HepG2 (cell line): ENCODE results near the gene ZNF625. TPM values are rescaled to one million over a fixed set of nuclear protein-coding genes. Genes with fewer than 3 reads are reported as not detected.

Source experiments
- ATF7 ChIP-seq, 2 experiments: fragments of 450-650 bp in 1 of 2; sonication (generic) in 1 of 2; formaldehyde crosslinking in 1 of 2; IDR thresholded peaks; 2 replicates each; pipeline versions ENCODE4 v1.4.0 to v1.6.1; 2016 to 2020; ENCODE audit warnings: antibody characterized with exemption in 1 of 2, mild to moderate bottlenecking in 1 of 2, missing genetic modification reagents in 1 of 2
- CHD2 ChIP-seq: IDR thresholded peaks from 2 replicates; pipeline ENCODE4 v1.6.1; 2011; ENCODE audit warnings: low read depth, low read length, improper control_type of control experiment
- DMAP1 ChIP-seq: IDR thresholded peaks from 2 replicates; pipeline ENCODE4 v1.6.1; 2016
- GPBP1L1 ChIP-seq: sonication (generic); formaldehyde crosslinking; IDR thresholded peaks from 2 replicates; pipeline ENCODE4 v1.5.0; 2020; ENCODE audit warnings: mild to moderate bottlenecking, missing genetic modification reagents
- HOXA3 ChIP-seq: sonication (generic); formaldehyde crosslinking; IDR thresholded peaks from 2 replicates; pipeline ENCODE4 v1.5.0; 2020; ENCODE audit warnings: missing genetic modification reagents
- MED1 ChIP-seq: sonication (generic); formaldehyde crosslinking; IDR thresholded peaks from 2 replicates; pipeline ENCODE4 v1.4.0; 2020; ENCODE audit warnings: missing genetic modification reagents
- MIXL1 ChIP-seq: IDR thresholded peaks from 2 replicates; pipeline ENCODE4 v1.6.1; 2016
- RXRA ChIP-seq: sonication (generic); formaldehyde crosslinking; IDR thresholded peaks from 2 replicates; pipeline ENCODE4 v1.5.1; 2020; ENCODE audit warnings: missing genetic modification reagents
- TBP ChIP-seq: sonication (generic); formaldehyde crosslinking; IDR thresholded peaks from 2 replicates; pipeline ENCODE4 v1.5.0; 2020; ENCODE audit warnings: missing genetic modification reagents
- ZBTB39 ChIP-seq: sonication (generic); formaldehyde crosslinking; IDR thresholded peaks from 2 replicates; pipeline ENCODE4 v1.5.0; 2020; ENCODE audit warnings: missing genetic modification reagents
- ZMAT3 ChIP-seq: sonication (generic); formaldehyde crosslinking; conservative IDR thresholded peaks from 2 replicates; pipeline ENCODE4 v1.7.0; 2021; ENCODE audit warnings: missing genetic modification reagents
- ZNF124 ChIP-seq: sonication (generic); formaldehyde crosslinking; IDR thresholded peaks from 2 replicates; pipeline ENCODE4 v1.4.0; 2020; ENCODE audit warnings: missing genetic modification reagents
- ZNF282 ChIP-seq: fragments of 450-650 bp; IDR thresholded peaks from 2 replicates; pipeline ENCODE4 v1.6.1; 2018; ENCODE audit not compliant: partially characterized antibody
- ZNF562 ChIP-seq: sonication (generic); formaldehyde crosslinking; IDR thresholded peaks from 2 replicates; pipeline ENCODE4 v1.8.0; 2022; ENCODE audit warnings: missing genetic modification reagents, borderline replicate concordance
- ZNF569 ChIP-seq: sonication (generic); formaldehyde crosslinking; IDR thresholded peaks from 2 replicates; pipeline ENCODE4 v1.5.0; 2020; ENCODE audit warnings: mild to moderate bottlenecking, missing genetic modification reagents, moderate library complexity, borderline replicate concordance
- ZNF614 ChIP-seq: IDR thresholded peaks from 2 replicates; pipeline ENCODE4 v1.6.1; 2018; ENCODE audit warnings: missing biosample characterization, missing genetic modification reagents, inconsistent platforms, borderline replicate concordance
- polyA plus RNA-seq, 8 experiments: library from polyadenylated mRNA; depleted of rRNA in 3 of 8; stranded (reverse) in 7 of 8; unstranded in 1 of 8; fragments of >200 nt; fragmentation: Illumina TruSeq in 4 of 8; extraction: Trizol in 4 of 8; gene quantifications; 2 replicates each; pipeline versions ENCODE4 v1.2.1 to v1.2.3, GENCODE V29; 2011 to 2016; ENCODE audit warnings: low read depth in 4 of 8, missing spikeins in 1 of 8, mixed read lengths in 1 of 8; ENCODE audit not compliant: insufficient read depth in 1 of 8
- total RNA-seq, 5 experiments: library from RNA; depleted of rRNA; stranded (reverse); fragments of >200 nt; fragmentation: Illumina TruSeq; extraction: Trizol; gene quantifications; 2 replicates each; pipeline ENCODE4 v1.2.3, GENCODE V29; 2016; ENCODE audit warnings: low read depth in 1 of 5
- TF ChIP-seq, protein P1 (sequence below): sonication (generic); formaldehyde crosslinking; IDR thresholded peaks from 2 replicates; pipeline ENCODE4 v1.4.0; 2020; ENCODE audit warnings: mild to moderate bottlenecking, missing genetic modification reagents, borderline replicate concordance
- TF ChIP-seq, protein P2 (sequence below): sonication (generic); formaldehyde crosslinking; IDR thresholded peaks from 2 replicates; pipeline ENCODE4 v1.4.0; 2020; ENCODE audit warnings: missing genetic modification reagents
- TF ChIP-seq, protein P3 (sequence below): IDR thresholded peaks from 2 replicates; pipeline ENCODE4 v1.6.1; 2016; ENCODE audit warnings: missing compliant biosample characterization, missing genetic modification reagents, borderline replicate concordance

ZNF625 gene
- total and polyA plus RNA-seq, 2 of the 13 experiments (the other 11 are each of a cell fraction or from before 2014, with no cell fraction given), result 1.7 to 12.2 TPM

GRCh38 chr19:12140545-12141404, 15.8 kb downstream of the ZNF625 start (continued):
- TF ChIP-seq, protein P1, sequence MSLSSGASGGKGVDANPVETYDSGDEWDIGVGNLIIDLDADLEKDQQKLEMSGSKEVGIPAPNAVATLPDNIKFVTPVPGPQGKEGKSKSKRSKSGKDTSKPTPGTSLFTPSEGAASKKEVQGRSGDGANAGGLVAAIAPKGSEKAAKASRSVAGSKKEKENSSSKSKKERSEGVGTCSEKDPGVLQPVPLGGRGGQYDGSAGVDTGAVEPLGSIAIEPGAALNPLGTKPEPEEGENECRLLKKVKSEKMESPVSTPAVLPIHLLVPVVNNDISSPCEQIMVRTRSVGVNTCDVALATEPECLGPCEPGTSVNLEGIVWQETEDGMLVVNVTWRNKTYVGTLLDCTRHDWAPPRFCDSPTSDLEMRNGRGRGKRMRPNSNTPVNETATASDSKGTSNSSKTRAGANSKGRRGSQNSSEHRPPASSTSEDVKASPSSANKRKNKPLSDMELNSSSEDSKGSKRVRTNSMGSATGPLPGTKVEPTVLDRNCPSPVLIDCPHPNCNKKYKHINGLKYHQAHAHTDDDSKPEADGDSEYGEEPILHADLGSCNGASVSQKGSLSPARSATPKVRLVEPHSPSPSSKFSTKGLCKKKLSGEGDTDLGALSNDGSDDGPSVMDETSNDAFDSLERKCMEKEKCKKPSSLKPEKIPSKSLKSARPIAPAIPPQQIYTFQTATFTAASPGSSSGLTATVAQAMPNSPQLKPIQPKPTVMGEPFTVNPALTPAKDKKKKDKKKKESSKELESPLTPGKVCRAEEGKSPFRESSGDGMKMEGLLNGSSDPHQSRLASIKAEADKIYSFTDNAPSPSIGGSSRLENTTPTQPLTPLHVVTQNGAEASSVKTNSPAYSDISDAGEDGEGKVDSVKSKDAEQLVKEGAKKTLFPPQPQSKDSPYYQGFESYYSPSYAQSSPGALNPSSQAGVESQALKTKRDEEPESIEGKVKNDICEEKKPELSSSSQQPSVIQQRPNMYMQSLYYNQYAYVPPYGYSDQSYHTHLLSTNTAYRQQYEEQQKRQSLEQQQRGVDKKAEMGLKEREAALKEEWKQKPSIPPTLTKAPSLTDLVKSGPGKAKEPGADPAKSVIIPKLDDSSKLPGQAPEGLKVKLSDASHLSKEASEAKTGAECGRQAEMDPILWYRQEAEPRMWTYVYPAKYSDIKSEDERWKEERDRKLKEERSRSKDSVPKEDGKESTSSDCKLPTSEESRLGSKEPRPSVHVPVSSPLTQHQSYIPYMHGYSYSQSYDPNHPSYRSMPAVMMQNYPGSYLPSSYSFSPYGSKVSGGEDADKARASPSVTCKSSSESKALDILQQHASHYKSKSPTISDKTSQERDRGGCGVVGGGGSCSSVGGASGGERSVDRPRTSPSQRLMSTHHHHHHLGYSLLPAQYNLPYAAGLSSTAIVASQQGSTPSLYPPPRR, result no peak
- TF ChIP-seq CHD2, result no peak
- TF ChIP-seq ZNF282, result no peak
- TF ChIP-seq HOXA3, result peak; percentile 25; the same call in 1 of the 2 replicates
- TF ChIP-seq, protein P2, sequence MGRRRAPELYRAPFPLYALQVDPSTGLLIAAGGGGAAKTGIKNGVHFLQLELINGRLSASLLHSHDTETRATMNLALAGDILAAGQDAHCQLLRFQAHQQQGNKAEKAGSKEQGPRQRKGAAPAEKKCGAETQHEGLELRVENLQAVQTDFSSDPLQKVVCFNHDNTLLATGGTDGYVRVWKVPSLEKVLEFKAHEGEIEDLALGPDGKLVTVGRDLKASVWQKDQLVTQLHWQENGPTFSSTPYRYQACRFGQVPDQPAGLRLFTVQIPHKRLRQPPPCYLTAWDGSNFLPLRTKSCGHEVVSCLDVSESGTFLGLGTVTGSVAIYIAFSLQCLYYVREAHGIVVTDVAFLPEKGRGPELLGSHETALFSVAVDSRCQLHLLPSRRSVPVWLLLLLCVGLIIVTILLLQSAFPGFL (CRISPR knock-in tag), result no peak
- no peak for TF ChIP-seq ZBTB39 (CRISPR knock-in tag)
- no peak for TF ChIP-seq ZNF124 (CRISPR knock-in tag)
- TF ChIP-seq ZNF614 (CRISPR knock-in tag), result no peak
- TF ChIP-seq RXRA (CRISPR knock-in tag), result peak; percentile 39; the same call in 1 of the 2 replicates
- TF ChIP-seq, protein P3, sequence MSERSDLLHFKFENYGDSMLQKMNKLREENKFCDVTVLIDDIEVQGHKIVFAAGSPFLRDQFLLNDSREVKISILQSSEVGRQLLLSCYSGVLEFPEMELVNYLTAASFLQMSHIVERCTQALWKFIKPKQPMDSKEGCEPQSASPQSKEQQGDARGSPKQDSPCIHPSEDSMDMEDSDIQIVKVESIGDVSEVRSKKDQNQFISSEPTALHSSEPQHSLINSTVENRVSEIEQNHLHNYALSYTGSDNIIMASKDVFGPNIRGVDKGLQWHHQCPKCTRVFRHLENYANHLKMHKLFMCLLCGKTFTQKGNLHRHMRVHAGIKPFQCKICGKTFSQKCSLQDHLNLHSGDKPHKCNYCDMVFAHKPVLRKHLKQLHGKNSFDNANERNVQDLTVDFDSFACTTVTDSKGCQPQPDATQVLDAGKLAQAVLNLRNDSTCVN (CRISPR knock-in tag), result peak; percentile 12; the same call in 1 of the 2 replicates
- no peak for TF ChIP-seq GPBP1L1 (CRISPR knock-in tag)
- TF ChIP-seq MIXL1 (CRISPR knock-in tag), result 0 out of 2 replicates have a peak, but pooled peaks have one; percentile 37
- TF ChIP-seq ZNF569 (CRISPR knock-in tag), result no peak
- no peak for TF ChIP-seq TBP
- TF ChIP-seq ATF7 (IDR thresholded peaks at IDR 0.05), result no peak
- no peak; the same call in 1 of the 2 replicates for TF ChIP-seq ATF7 (CRISPR knock-in tag; IDR thresholded peaks at IDR 0.05)
- no peak for TF ChIP-seq ZMAT3 (CRISPR knock-in tag)
- no peak for TF ChIP-seq DMAP1
- no peak for TF ChIP-seq ZNF562 (CRISPR knock-in tag)
- no peak for TF ChIP-seq MED1 (CRISPR knock-in tag)
